ENCODE results near the gene FIS1. TPM values are rescaled to one million over a fixed set of nuclear protein-coding genes. Genes with fewer than 3 reads are reported as not detected.

The FIS1 gene
- total RNA-seq, 1 experiment from 2014 or later = 151 TPM

- H3K27me3 ChIP-seq (ENCODE audit: control insufficient read depth, insufficient read depth, low read length) = no peaks in the 10 kb centered on the region
- peak overlapping the region; percentile 67 for H3K4me3 ChIP-seq (ENCODE audit: insufficient read depth, low read depth, low read length)
- peak; percentile 95 for DNase-seq
- no peaks in the 10 kb centered on the region for H3K36me3 ChIP-seq (replicated peaks; ENCODE audit: control insufficient read depth, insufficient read depth, low read length)
These were observed 12.6 kb downstream of the FIS1 start for GRCh38 chr7:101232141-101232850.

DNA sequence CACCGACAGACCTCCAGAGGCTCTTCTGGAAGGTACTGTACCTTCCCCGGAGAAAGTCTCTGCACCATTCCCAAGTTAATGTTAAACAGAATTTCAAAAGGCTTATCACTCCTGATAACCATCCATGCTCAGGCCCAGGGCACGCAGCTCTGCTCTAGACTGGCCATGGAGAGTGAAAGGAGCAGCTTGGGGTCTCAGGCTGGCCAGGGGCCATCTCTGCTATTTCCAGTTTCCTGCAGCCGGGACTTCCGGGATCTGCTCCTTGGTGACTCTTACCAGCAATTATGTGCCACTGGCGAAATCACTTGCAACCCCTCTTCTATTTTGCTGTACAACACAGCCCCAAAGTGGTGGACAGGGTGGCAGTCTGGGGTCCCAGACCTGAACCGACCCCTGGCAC, 13.2 kb downstream of the FIS1 start:
- H3K27me3 ChIP-seq (ENCODE audit: control insufficient read depth, insufficient read depth, low read length) = no peaks in the 10 kb centered on the region
- H3K36me3 ChIP-seq (replicated peaks; ENCODE audit: control insufficient read depth, insufficient read depth, low read length) = no peaks in the 10 kb centered on the region
- no peak for DNase-seq
- H3K4me3 ChIP-seq (ENCODE audit: insufficient read depth, low read depth, low read length) = peak overlapping the region; percentile 67; the same call in 1 of the 2 replicates

- Histone ChIP-seq H3K36me3 (replicated peaks; ENCODE audit: control insufficient read depth, insufficient read depth, low read length) (peaks cover 5% of the 10 kb centered on the region), H3K4me3 (ENCODE audit: insufficient read depth, low read depth, low read length) (no peak overlapping the region), H3K27me3 (ENCODE audit: control insufficient read depth, insufficient read depth, low read length) (no peaks in the 10 kb centered on the region)
- DNase-seq = no peak
These were observed 18.2 kb downstream of the FIS1 start for GRCh38 chr7:101226721-101227120.

- peaks cover 5% of the 10 kb centered on the region for H3K36me3 ChIP-seq (replicated peaks; ENCODE audit: control insufficient read depth, insufficient read depth, low read length)
- no peak overlapping the region for H3K4me3 ChIP-seq (ENCODE audit: insufficient read depth, low read depth, low read length)
- no peak for DNase-seq
- H3K27me3 ChIP-seq (ENCODE audit: control insufficient read depth, insufficient read depth, low read length) = no peaks in the 10 kb centered on the region
These were observed 19.2 kb downstream of the FIS1 start for GRCh38 chr7:101225650-101226049.

DNA sequence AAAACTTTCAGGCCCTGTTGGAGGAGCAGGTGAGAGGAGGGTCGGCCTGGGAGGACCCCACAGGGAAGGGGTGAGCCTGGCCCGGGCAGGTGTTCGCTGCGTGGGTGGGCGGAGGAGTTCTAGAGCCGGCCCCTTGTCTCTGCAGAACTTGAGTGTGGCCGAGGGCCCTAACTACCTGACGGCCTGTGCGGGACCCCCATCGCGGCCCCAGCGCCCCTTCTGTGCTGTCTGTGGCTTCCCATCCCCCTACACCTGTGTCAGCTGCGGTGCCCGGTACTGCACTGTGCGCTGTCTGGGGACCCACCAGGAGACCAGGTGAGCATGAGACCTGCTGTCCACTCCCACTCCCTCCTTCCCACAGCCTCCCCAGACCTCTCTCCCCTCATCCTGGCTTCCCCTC, 21.4 kb downstream of the FIS1 start:
- H3K36me3 ChIP-seq (replicated peaks; ENCODE audit: control insufficient read depth, insufficient read depth, low read length) = peaks cover 5% of the 10 kb centered on the region
- H3K4me3 ChIP-seq (ENCODE audit: insufficient read depth, low read depth, low read length) = no peak overlapping the region
- DNase-seq = no peak
- H3K27me3 ChIP-seq (ENCODE audit: control insufficient read depth, insufficient read depth, low read length) = no peaks in the 10 kb centered on the region

DNA sequence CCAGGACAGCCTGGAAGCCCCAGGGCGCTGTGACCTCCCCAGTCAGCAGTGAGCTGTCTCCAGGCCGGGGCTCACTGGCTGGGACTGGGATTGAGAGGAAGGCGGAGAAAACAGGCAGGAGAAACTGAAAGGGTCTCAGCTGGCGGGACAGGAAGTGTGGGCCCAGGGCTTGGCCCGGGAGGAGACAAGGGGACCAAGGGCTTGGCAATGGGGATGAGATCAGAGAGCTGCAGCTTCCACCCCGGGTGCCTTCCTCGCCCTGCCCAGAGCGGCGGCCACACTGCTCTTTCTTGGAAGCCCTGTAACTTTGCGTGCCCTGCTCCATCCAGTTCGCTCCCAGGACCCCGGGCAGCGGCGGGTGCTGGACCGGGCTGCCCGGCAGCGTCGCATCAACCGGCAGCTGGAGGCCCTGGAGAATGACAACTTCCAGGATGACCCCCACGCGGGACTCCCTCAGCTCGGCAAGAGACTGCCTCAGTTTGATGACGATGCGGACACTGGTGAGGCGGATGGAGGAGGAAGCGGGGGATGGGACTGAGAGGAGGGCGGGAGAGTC, 22.5 kb downstream of the FIS1 start:
- Histone ChIP-seq H3K4me3 (ENCODE audit: insufficient read depth, low read depth, low read length) (no peak overlapping the region), H3K36me3 (replicated peaks; ENCODE audit: control insufficient read depth, insufficient read depth, low read length) (peaks cover 5% of the 10 kb centered on the region), H3K27me3 (ENCODE audit: control insufficient read depth, insufficient read depth, low read length) (no peaks in the 10 kb centered on the region)
- peak; percentile 63 for DNase-seq

GRCh38 chr7:101220295-101220694, 24.6 kb downstream of the FIS1 start:
- Histone ChIP-seq H3K4me3 (ENCODE audit: insufficient read depth, low read depth, low read length) (no peak overlapping the region), H3K27me3 (ENCODE audit: control insufficient read depth, insufficient read depth, low read length) (no peaks in the 10 kb centered on the region; the same call in 1 of the 2 replicates), H3K36me3 (replicated peaks; ENCODE audit: control insufficient read depth, insufficient read depth, low read length) (peaks cover 5% of the 10 kb centered on the region)
- no peak for DNase-seq

- peak overlapping the region; percentile 76 for H3K4me3 ChIP-seq (ENCODE audit: insufficient read depth, low read depth, low read length)
- peaks cover 2% of the 10 kb centered on the region for H3K36me3 ChIP-seq (replicated peaks; ENCODE audit: control insufficient read depth, insufficient read depth, low read length)
- no peak for DNase-seq
- H3K27me3 ChIP-seq (ENCODE audit: control insufficient read depth, insufficient read depth, low read length) = no peaks in the 10 kb centered on the region; the same call in 1 of the 2 replicates
These were observed 26.4 kb downstream of the FIS1 start for GRCh38 chr7:101218236-101219125.

GRCh38 chr7:101217388-101218235, 27.3 kb downstream of the FIS1 start, which contains the start of the genes PLOD3 and ZNHIT1:
Gene PLOD3 (minus strand): TSS chr7:101217581. CDS start chr7:101217274, 307 bp downstream.
Gene ZNHIT1 (plus strand): TSS chr7:101218165. CDS start chr7:101218196, 31 bp downstream.
- Histone ChIP-seq H3K27me3 (ENCODE audit: control insufficient read depth, insufficient read depth, low read length) (no peaks in the 10 kb centered on the region; the same call in 1 of the 2 replicates), H3K4me3 (ENCODE audit: insufficient read depth, low read depth, low read length) (peak within 1 kb of the TSS; percentile 76), H3K36me3 (replicated peaks; ENCODE audit: control insufficient read depth, insufficient read depth, low read length) (peaks cover 2% of the 10 kb centered on the region)
- DNase-seq = peak; percentile 100

DNA sequence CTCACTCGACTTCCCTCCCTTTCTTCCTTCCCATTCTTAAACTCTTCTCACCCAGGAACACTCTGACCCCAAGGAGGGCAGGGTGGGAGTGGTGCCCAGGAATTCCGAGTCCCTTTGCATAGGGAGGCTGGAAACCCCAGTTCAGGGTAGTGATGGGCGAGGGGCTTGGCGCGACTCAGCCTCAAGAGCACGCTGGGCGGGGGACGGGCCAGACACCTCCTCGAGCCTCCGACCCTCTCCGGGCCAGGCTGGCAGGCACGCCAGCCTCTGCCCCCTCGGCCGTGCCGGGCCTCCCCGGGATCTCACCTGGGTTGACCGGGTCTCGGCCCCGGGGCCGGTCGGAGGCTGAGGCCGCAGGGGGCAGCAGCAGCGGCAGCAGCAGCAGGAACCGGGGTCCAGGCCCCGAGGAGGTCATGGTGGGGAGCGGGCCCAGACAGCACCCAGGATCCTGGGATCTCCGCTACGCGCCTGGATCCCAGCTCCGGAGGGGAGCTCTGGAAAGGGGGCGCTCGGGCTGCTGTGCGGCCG, 28.0 kb downstream of the FIS1 start:
- no peak for DNase-seq
- Histone ChIP-seq H3K36me3 (replicated peaks; ENCODE audit: control insufficient read depth, insufficient read depth, low read length) (peaks cover 2% of the 10 kb centered on the region), H3K27me3 (ENCODE audit: control insufficient read depth, insufficient read depth, low read length) (no peaks in the 10 kb centered on the region; the same call in 1 of the 2 replicates), H3K4me3 (ENCODE audit: insufficient read depth, low read depth, low read length) (peak overlapping the region; percentile 76)

DNA sequence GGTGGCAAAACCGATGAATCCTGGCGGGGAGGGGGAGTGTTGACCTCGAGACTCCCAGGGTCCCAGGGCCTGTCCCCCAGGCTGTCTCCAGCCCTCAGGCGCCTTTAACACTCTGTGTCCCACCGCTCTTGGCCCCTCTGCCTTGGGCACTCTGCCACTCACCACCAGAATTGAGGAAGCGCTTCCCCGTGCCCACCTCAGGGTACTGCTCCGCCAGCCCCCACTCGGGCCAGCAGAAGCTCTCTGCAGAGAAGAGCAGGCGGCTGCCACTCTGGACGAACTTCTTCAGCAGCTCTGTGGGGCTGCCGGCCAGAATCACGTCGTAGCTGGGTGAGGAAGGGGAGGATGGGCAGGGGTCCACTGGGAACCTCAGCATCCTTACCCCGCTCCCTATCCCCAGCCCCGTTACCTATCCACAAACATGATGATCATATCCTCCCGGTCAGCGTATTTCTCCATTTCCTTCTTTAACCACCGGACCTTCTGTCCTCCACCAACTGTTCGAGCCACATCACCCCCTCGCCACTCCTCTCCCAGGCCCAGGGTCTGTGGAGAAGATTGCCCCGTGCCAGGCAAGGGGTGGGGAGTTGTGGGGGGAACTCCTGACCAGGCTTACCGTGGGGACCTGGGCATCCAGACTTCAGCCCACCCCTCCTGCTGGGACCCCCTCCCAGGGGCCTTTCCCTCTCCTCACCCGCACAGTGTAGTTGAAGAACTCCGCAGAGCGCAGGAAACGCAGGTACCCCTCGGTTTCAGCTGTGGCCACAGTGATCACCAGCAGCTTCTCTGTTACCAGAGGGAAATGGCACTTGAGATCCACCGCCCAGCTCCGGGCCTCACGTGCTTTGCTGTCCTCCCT, 28.7 kb downstream of the FIS1 start:
- peaks cover 2% of the 10 kb centered on the region for H3K36me3 ChIP-seq (replicated peaks; ENCODE audit: control insufficient read depth, insufficient read depth, low read length)
- no peaks in the 10 kb centered on the region; the same call in 1 of the 2 replicates for H3K27me3 ChIP-seq (ENCODE audit: control insufficient read depth, insufficient read depth, low read length)
- H3K4me3 ChIP-seq (ENCODE audit: insufficient read depth, low read depth, low read length) = peak overlapping the region; percentile 76
- DNase-seq = peak; percentile 75

DNA sequence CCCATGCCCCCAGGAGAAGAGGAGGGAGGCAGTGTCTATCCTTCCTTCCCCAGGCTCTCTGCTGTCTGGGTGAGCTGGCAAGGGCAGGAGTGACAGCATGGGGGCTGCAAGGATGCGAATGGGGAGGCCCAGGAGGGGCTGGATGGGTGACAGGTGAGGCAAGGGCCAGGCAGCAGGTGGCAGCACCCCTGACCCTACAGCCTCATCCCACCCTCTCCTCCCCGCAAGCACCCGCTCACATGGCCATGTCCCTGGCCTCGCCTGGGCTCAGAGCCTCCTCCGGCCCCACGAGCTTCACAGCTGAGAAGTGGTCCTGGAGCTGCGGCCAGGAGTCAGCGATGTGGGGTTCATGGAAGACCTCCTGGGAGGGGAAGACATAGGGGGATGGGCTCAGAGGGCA, 32.9 kb downstream of the FIS1 start:
- no peaks in the 10 kb centered on the region; the same call in 1 of the 2 replicates for H3K27me3 ChIP-seq (ENCODE audit: control insufficient read depth, insufficient read depth, low read length)
- peaks cover 2% of the 10 kb centered on the region for H3K36me3 ChIP-seq (replicated peaks; ENCODE audit: control insufficient read depth, insufficient read depth, low read length)
- no peak overlapping the region for H3K4me3 ChIP-seq (ENCODE audit: insufficient read depth, low read depth, low read length)
- DNase-seq = peak; percentile 75

DNA sequence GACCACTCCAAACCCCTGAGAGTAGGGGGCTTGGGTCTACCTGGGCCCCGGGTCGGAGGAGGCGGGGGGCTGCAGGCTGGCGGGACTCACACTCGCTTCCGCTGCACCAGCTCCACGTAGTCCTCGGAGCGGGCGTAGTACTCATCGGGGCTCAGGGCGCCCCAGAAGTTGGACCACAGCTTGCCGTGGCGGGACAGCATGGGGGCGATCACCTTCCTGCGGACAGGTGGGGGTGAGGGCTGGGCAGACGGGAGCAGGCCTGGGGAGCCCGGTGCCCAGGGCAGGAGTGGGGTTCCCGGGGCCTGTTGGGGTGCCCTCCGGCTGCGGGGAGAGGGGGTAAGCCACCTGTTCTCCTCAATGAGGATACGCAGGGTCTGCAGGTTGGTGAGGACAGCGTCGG, 33.4 kb downstream of the FIS1 start:
- H3K27me3 ChIP-seq (ENCODE audit: control insufficient read depth, insufficient read depth, low read length) = no peaks in the 10 kb centered on the region
- no peak for DNase-seq
- H3K36me3 ChIP-seq (replicated peaks; ENCODE audit: control insufficient read depth, insufficient read depth, low read length) = peaks cover 2% of the 10 kb centered on the region
- H3K4me3 ChIP-seq (ENCODE audit: insufficient read depth, low read depth, low read length) = no peak overlapping the region

Data from H7 (cell line).